Mesodermal cell (in vitro differentiated cells): Measurements from ENCODE around the gene HOXA2.

ENCODE experiments used
- H3K27ac ChIP-seq: 2 replicates; pipeline ENCODE4 v1.7.0; 2013; ENCODE audit warnings: mild to moderate bottlenecking, low read depth, low read length, moderate library complexity; ENCODE audit not compliant: severe bottlenecking
- H3K36me3 ChIP-seq: 2 replicates; pipeline ENCODE4 v1.7.1; 2013; ENCODE audit warnings: mild to moderate bottlenecking, low read length, moderate library complexity; ENCODE audit not compliant: control insufficient read depth, insufficient read depth
- H3K4me1 ChIP-seq: one replicate; pipeline ENCODE4 v1.7.1; 2013; ENCODE audit warnings: mild to moderate bottlenecking, low read length; ENCODE audit not compliant: insufficient read depth, control insufficient read depth, poor library complexity, severe bottlenecking
- H3K4me3 ChIP-seq: 2 replicates; pipeline ENCODE4 v1.7.0; 2013; ENCODE audit warnings: low read length, control low read depth, mild to moderate bottlenecking; ENCODE audit not compliant: insufficient read depth, poor library complexity, severe bottlenecking; ENCODE audit errors: extremely low read depth
- H3K9me3 ChIP-seq: 2 replicates; pipeline ENCODE4 v1.7.1; 2013; ENCODE audit warnings: mild to moderate bottlenecking, low read length, moderate library complexity; ENCODE audit not compliant: control insufficient read depth
- WGBS, 2 experiments: methylation state at CpG; one replicate each; pipeline ENCODE4 v1.1.5; 2013; ENCODE audit warnings: missing lambda C conversion rate in 2 of 2; ENCODE audit not compliant: insufficient coverage in 2 of 2; 5-methylcytosine and 5-hydroxymethylcytosine counted together

The HOXA2 gene

GRCh38 chr7:27122077-27122910, 19.8 kb upstream of the HOXA2 start:
- Histone ChIP-seq H3K4me3 (no peak overlapping the region), H3K27ac (peak overlapping the region; percentile 36), H3K36me3 (no peaks in the 10 kb centered on the region), H3K4me1 (no peaks in the 10 kb centered on the region), H3K9me3 (no peaks in the 10 kb centered on the region)
- 3 to 4% methylated on average over 26 to 28 of the region's 42 CpGs for WGBS, 2 experiments

GRCh38 chr7:27121684-27122076, 19.2 kb upstream of the HOXA2 start:
- no peak overlapping the region for H3K4me3 ChIP-seq
- H3K9me3 ChIP-seq = no peaks in the 10 kb centered on the region
- WGBS, 2 experiments = 17 to 19% methylated on average over 7 of the region's 7 CpGs
- H3K36me3 ChIP-seq = no peaks in the 10 kb centered on the region
- H3K27ac ChIP-seq = no peak overlapping the region
- H3K4me1 ChIP-seq = no peaks in the 10 kb centered on the region

- 78% methylated on average over 1 of the region's 1 CpG; no CpG with 5 or more reads in 1 of the 2 experiments for WGBS, 2 experiments
- Histone ChIP-seq H3K4me1 (peaks cover 5% of the 10 kb centered on the region), H3K4me3 (no peak overlapping the region)
These were observed 17.0 kb upstream of the HOXA2 start for GRCh38 chr7:27119412-27119911.

GRCh38 chr7:27118580-27118979, 16.1 kb upstream of the HOXA2 start:
- no peak overlapping the region for H3K27ac ChIP-seq
- no peak overlapping the region for H3K4me3 ChIP-seq
- no peaks in the 10 kb centered on the region for H3K36me3 ChIP-seq
- H3K4me1 ChIP-seq = peaks cover 10% of the 10 kb centered on the region
- no peaks in the 10 kb centered on the region for H3K9me3 ChIP-seq
- 11 to 24% methylated on average over 1 to 2 of the region's 3 CpGs for WGBS, 2 experiments

More at GRCh38 chr7:27119412-27119911, 17.0 kb upstream of the HOXA2 start:
- Histone ChIP-seq H3K36me3 (no peaks in the 10 kb centered on the region), H3K9me3 (no peaks in the 10 kb centered on the region), H3K27ac (no peak overlapping the region)

- 0 to 6% methylated on average over 7 to 10 of the region's 19 CpGs for WGBS, 2 experiments
- H3K27ac ChIP-seq = no peak overlapping the region
- no peak overlapping the region for H3K4me3 ChIP-seq
- H3K4me1 ChIP-seq = peaks cover 10% of the 10 kb centered on the region
- H3K36me3 ChIP-seq = no peaks in the 10 kb centered on the region
- H3K9me3 ChIP-seq = no peaks in the 10 kb centered on the region
These were observed 15.5 kb upstream of the HOXA2 start for GRCh38 chr7:27117887-27118491.

GRCh38 chr7:27116962-27117886, 14.7 kb upstream of the HOXA2 start:
- no peaks in the 10 kb centered on the region for H3K9me3 ChIP-seq
- peaks cover 10% of the 10 kb centered on the region for H3K4me1 ChIP-seq
- H3K27ac ChIP-seq = no peak overlapping the region
- no peak overlapping the region for H3K4me3 ChIP-seq
- 9 to 10% methylated on average over 9 to 12 of the region's 12 CpGs for WGBS, 2 experiments
- no peaks in the 10 kb centered on the region for H3K36me3 ChIP-seq

GRCh38 chr7:27116031-27116961, 13.8 kb upstream of the HOXA2 start:
- Histone ChIP-seq H3K4me1 (peaks cover 10% of the 10 kb centered on the region), H3K36me3 (no peaks in the 10 kb centered on the region), H3K27ac (no peak overlapping the region), H3K9me3 (no peaks in the 10 kb centered on the region), H3K4me3 (peak overlapping the region; percentile 6)
- WGBS, 2 experiments = 5% methylated on average over 4 to 11 of the region's 20 CpGs

- H3K4me1 ChIP-seq = peaks cover 17% of the 10 kb centered on the region
- H3K27ac ChIP-seq = peak overlapping the region; percentile 71
- peak overlapping the region; percentile 24 for H3K4me3 ChIP-seq
- H3K36me3 ChIP-seq = no peaks in the 10 kb centered on the region
- no peaks in the 10 kb centered on the region for H3K9me3 ChIP-seq
- 0 to 1% methylated on average over 35 to 36 of the region's 45 CpGs for WGBS, 2 experiments
These were observed 12.9 kb upstream of the HOXA2 start for GRCh38 chr7:27115221-27116026.

- Histone ChIP-seq H3K36me3 (no peaks in the 10 kb centered on the region), H3K4me1 (peaks cover 19% of the 10 kb centered on the region), H3K4me3 (no peak overlapping the region), H3K9me3 (no peaks in the 10 kb centered on the region), H3K27ac (peak overlapping the region; percentile 71)
- WGBS, 2 experiments = 0 to 16% methylated on average over 3 to 4 of the region's 6 CpGs
These were observed 12.4 kb upstream of the HOXA2 start for GRCh38 chr7:27114881-27115220.
